ENCODE results near the gene TBC1D10A. TPM values are rescaled to one million over a fixed set of nuclear protein-coding genes. Genes with fewer than 3 reads are reported as not detected.

Gene TBC1D10A
- total RNA-seq, 6 experiments from 2014 or later: 15.6 to 20.6 (median 16.7) TPM

DNA sequence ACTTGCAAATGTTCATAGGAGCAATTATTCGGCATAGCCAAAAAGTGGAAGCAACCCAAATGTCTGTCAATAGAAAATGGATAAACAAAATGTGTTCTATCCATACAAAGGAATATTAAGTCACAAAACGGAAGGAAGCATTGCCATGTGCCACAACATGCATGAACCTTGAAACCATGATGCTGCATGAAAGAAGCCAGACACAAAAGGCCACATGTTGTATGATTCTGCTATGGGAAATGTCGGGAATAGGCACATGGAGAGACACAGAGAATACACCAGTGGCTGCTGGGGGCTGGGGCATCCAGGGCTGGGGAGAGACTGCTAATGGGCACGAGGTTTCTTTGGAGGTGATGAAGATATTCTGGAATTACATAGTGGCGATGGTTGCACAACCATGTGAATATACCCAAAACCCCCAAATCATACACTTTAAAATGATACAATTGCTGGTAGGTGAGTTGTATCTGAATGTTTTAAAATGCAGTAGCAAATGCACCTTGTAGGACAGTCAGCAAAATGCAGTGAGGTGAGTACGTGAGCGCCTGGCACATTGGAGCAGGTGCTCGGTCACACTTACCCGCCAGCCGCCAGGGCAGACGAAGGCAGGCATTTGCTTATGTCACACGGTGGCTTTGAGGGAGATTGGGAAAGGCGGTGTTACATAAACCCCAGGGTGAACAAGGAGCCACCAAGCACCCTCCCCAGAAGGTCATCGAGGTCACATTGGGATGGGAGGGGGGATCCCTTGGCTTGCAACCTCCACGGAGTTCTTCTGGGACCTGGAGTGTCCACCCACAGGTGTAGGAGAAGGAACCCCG, 53.8 kb downstream of the TBC1D10A start:
- no peak for DNase-seq
- TF ChIP-seq, protein P1, sequence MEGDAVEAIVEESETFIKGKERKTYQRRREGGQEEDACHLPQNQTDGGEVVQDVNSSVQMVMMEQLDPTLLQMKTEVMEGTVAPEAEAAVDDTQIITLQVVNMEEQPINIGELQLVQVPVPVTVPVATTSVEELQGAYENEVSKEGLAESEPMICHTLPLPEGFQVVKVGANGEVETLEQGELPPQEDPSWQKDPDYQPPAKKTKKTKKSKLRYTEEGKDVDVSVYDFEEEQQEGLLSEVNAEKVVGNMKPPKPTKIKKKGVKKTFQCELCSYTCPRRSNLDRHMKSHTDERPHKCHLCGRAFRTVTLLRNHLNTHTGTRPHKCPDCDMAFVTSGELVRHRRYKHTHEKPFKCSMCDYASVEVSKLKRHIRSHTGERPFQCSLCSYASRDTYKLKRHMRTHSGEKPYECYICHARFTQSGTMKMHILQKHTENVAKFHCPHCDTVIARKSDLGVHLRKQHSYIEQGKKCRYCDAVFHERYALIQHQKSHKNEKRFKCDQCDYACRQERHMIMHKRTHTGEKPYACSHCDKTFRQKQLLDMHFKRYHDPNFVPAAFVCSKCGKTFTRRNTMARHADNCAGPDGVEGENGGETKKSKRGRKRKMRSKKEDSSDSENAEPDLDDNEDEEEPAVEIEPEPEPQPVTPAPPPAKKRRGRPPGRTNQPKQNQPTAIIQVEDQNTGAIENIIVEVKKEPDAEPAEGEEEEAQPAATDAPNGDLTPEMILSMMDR (IDR thresholded peaks at IDR 0.05): no peak

GRCh38 chr22:30270832-30271231, 55.9 kb downstream of the TBC1D10A start:
- Mint-ChIP-seq H3K36me3 (ENCODE audit: low read depth) (no peaks in the 10 kb centered on the region), H3K27ac (no peak overlapping the region), H3K27me3 (ENCODE audit: insufficient read depth) (peaks cover 16% of the 10 kb centered on the region), H3K9me3 (no peaks in the 10 kb centered on the region), H3K4me1 (ENCODE audit: low read depth) (no peaks in the 10 kb centered on the region), H3K4me3 (no peak overlapping the region)
- TF ChIP-seq, protein P1 (IDR thresholded peaks at IDR 0.05): no peak
- no peak for DNase-seq

More for the DNA sequence above, 53.8 kb downstream of the TBC1D10A start:
- Mint-ChIP-seq H3K4me3 (no peak overlapping the region), H3K36me3 (ENCODE audit: low read depth) (no peaks in the 10 kb centered on the region), H3K27me3 (ENCODE audit: insufficient read depth) (peaks cover 20% of the 10 kb centered on the region), H3K9me3 (no peaks in the 10 kb centered on the region), H3K4me1 (ENCODE audit: low read depth) (peaks cover 8% of the 10 kb centered on the region), H3K27ac (no peak overlapping the region)

- no peak for DNase-seq
- H3K27me3 Mint-ChIP-seq (ENCODE audit: insufficient read depth): peaks cover 9% of the 10 kb centered on the region; the same call in 1 of the 2 replicates
- H3K36me3 Mint-ChIP-seq (ENCODE audit: low read depth): no peaks in the 10 kb centered on the region
- TF ChIP-seq, protein P1 (IDR thresholded peaks at IDR 0.05): no peak
- H3K27ac Mint-ChIP-seq: no peak overlapping the region
- no peaks in the 10 kb centered on the region for H3K9me3 Mint-ChIP-seq
- H3K4me3 Mint-ChIP-seq: no peak overlapping the region
- H3K4me1 Mint-ChIP-seq (ENCODE audit: low read depth): peaks cover under 1% of the 10 kb centered on the region
Measured at GRCh38 chr22:30268331-30268730, 58.4 kb downstream of the TBC1D10A start.

- Mint-ChIP-seq H3K27me3 (ENCODE audit: insufficient read depth) (peaks cover 7% of the 10 kb centered on the region; the same call in 1 of the 2 replicates), H3K4me1 (ENCODE audit: low read depth) (peaks cover 6% of the 10 kb centered on the region), H3K27ac (no peak overlapping the region), H3K9me3 (no peaks in the 10 kb centered on the region), H3K4me3 (no peak overlapping the region), H3K36me3 (ENCODE audit: low read depth) (no peaks in the 10 kb centered on the region)
- TF ChIP-seq, protein P1 (IDR thresholded peaks at IDR 0.05): no peak
- no peak for DNase-seq
Measured at GRCh38 chr22:30267382-30268302, 59.1 kb downstream of the TBC1D10A start.

- DNase-seq: no peak
- Mint-ChIP-seq H3K4me1 (ENCODE audit: low read depth) (peaks cover 6% of the 10 kb centered on the region), H3K36me3 (ENCODE audit: low read depth) (no peaks in the 10 kb centered on the region), H3K27me3 (ENCODE audit: insufficient read depth) (peaks cover 6% of the 10 kb centered on the region; the same call in 1 of the 2 replicates), H3K9me3 (no peaks in the 10 kb centered on the region), H3K27ac (no peak within 1 kb of the TSS), H3K4me3 (no peak within 1 kb of the TSS)
- TF ChIP-seq, protein P1 (IDR thresholded peaks at IDR 0.05): no peak
Measured at GRCh38 chr22:30266445-30267381, 60.0 kb downstream of the TBC1D10A start, which contains the start of gene OSM. Gene OSM (minus strand): TSS chr22:30266851. CDS start chr22:30266799, 52 bp downstream.
